Measurements from ENCODE around the gene TARBP1. TPM values are rescaled to one million over a fixed set of nuclear protein-coding genes. Genes with fewer than 3 reads are reported as not detected.

TARBP1 gene
- total RNA-seq, 2 experiments from 2014 or later = 30.0 to 49.8 TPM

GRCh38 chr1:234368320-234369032 lies 110.5 kb downstream of the TARBP1 start:
- no peak overlapping the region for H3K4me3 ChIP-seq (ENCODE audit: low read depth, low read length, poor library complexity, severe bottlenecking)
- no peak for TF ChIP-seq EZH2phosphoT487 (IDR thresholded peaks at IDR 0.05; ENCODE audit: borderline replicate concordance, low read depth, low read length)
- TF ChIP-seq, protein P1, sequence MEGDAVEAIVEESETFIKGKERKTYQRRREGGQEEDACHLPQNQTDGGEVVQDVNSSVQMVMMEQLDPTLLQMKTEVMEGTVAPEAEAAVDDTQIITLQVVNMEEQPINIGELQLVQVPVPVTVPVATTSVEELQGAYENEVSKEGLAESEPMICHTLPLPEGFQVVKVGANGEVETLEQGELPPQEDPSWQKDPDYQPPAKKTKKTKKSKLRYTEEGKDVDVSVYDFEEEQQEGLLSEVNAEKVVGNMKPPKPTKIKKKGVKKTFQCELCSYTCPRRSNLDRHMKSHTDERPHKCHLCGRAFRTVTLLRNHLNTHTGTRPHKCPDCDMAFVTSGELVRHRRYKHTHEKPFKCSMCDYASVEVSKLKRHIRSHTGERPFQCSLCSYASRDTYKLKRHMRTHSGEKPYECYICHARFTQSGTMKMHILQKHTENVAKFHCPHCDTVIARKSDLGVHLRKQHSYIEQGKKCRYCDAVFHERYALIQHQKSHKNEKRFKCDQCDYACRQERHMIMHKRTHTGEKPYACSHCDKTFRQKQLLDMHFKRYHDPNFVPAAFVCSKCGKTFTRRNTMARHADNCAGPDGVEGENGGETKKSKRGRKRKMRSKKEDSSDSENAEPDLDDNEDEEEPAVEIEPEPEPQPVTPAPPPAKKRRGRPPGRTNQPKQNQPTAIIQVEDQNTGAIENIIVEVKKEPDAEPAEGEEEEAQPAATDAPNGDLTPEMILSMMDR (conservative IDR thresholded peaks at IDR 0.05; ENCODE audit: low read length) = no peak

DNA sequence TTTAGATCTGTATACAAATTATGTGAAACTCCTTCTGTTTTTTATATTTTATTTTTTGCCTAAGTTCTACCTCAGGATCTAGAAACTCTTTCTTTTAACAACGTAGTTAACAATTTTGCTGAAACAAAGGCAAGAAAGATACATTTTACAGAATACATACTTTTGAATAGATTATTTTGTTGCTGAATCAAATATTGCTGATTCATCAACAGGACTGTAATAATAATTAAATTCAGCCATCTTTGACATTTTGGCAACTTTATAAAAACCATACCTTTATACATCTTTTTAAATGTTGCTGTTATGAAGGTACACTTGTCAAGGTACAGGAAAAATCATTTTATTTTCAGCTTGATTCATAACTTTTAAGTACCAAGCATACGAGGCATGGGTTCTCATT lies 116.4 kb downstream of the TARBP1 start:
- Histone ChIP-seq H3K27ac (ENCODE audit: low read depth, low read length, poor library complexity, severe bottlenecking) (no peak overlapping the region), H3K4me2 (ENCODE audit: low read length) (no peak overlapping the region), H3K9me3 (ENCODE audit: low read length) (no peaks in the 10 kb centered on the region), H3K36me3 (ENCODE audit: insufficient read depth, low read length) (0 out of 2 replicates have a peak, but pooled peaks cover 4% of the 10 kb centered on the region), H2AFZ (ENCODE audit: low read length) (no peak overlapping the region), H3K4me1 (ENCODE audit: insufficient read depth, low read length, poor library complexity, severe bottlenecking) (peaks cover 12% of the 10 kb centered on the region), H4K20me1 (ENCODE audit: insufficient read depth, low read length) (no peaks in the 10 kb centered on the region), H3K9me2 (ENCODE audit: insufficient read depth, low read length) (no peaks in the 10 kb centered on the region; the same call in 1 of the 2 replicates), H3K79me2 (ENCODE audit: insufficient read depth, low read depth, low read length) (peaks cover 7% of the 10 kb centered on the region; the same call in 1 of the 2 replicates), H3K4me3 (ENCODE audit: low read depth, low read length, poor library complexity, severe bottlenecking) (no peak overlapping the region)
- ChIA-PET POLR2A (interaction anchor here (0.6 kb wide), 1 partner anchor 910 kb away, joined by 3 read pairs; no protein-coding TSS in a partner anchor), CTCF (ENCODE audit: unreplicated experiment) (no interaction called here)
- BruUV-seq (replicated peaks) = no TSS peak
- intact Hi-C loops (cut with micrococcal nuclease; ENCODE audit: unreplicated experiment) = no loop called here
- no peak for TF ChIP-seq EZH2phosphoT487 (IDR thresholded peaks at IDR 0.05; ENCODE audit: borderline replicate concordance, low read depth, low read length)
- TF ChIP-seq, protein P1 (conservative IDR thresholded peaks at IDR 0.05; ENCODE audit: low read length) = no peak
- no peak for DNase-seq (ENCODE audit: low spot score)

More at GRCh38 chr1:234368320-234369032, 110.5 kb downstream of the TARBP1 start:
- H3K4me2 ChIP-seq (ENCODE audit: low read length) = no peak overlapping the region
- H3K27ac ChIP-seq (ENCODE audit: low read depth, low read length, poor library complexity, severe bottlenecking) = no peak overlapping the region
- H3K9me3 ChIP-seq (ENCODE audit: low read length) = no peaks in the 10 kb centered on the region
- ChIA-PET POLR2A (no interaction called here), CTCF (ENCODE audit: unreplicated experiment) (no interaction called here)
- H3K9me2 ChIP-seq (ENCODE audit: insufficient read depth, low read length) = no peaks in the 10 kb centered on the region
- peaks cover 23% of the 10 kb centered on the region for H3K4me1 ChIP-seq (ENCODE audit: insufficient read depth, low read length, poor library complexity, severe bottlenecking)
- BruUV-seq (replicated peaks) = no TSS peak
- 0 out of 2 replicates have a peak, but pooled peaks cover 4% of the 10 kb centered on the region for H3K36me3 ChIP-seq (ENCODE audit: insufficient read depth, low read length)
- peaks cover 18% of the 10 kb centered on the region; the same call in 1 of the 2 replicates for H3K79me2 ChIP-seq (ENCODE audit: insufficient read depth, low read depth, low read length)
- no peaks in the 10 kb centered on the region for H4K20me1 ChIP-seq (ENCODE audit: insufficient read depth, low read length)
- DNase-seq (ENCODE audit: low spot score) = no peak
- H2AFZ ChIP-seq (ENCODE audit: low read length) = no peak overlapping the region
- intact Hi-C loops (cut with micrococcal nuclease; ENCODE audit: unreplicated experiment) = no loop called here

- POLR2A ChIA-PET = interaction anchor here (1.0 to 1.7 kb wide), 2 partner anchors 13 to 51 kb away, joined by 3 to 10 read pairs; partner anchors contain the start of gene COA6
- CTCF ChIA-PET (ENCODE audit: unreplicated experiment) = no interaction called here
- H3K9me2 ChIP-seq (ENCODE audit: insufficient read depth, low read length) = no peaks in the 10 kb centered on the region; the same call in 1 of the 2 replicates
- no peaks in the 10 kb centered on the region for H4K20me1 ChIP-seq (ENCODE audit: insufficient read depth, low read length)
- H3K4me1 ChIP-seq (ENCODE audit: insufficient read depth, low read length, poor library complexity, severe bottlenecking) = peaks cover 20% of the 10 kb centered on the region
- H3K27ac ChIP-seq (ENCODE audit: low read depth, low read length, poor library complexity, severe bottlenecking) = no peak overlapping the region
- H3K4me3 ChIP-seq (ENCODE audit: low read depth, low read length, poor library complexity, severe bottlenecking) = no peak overlapping the region
- H3K9me3 ChIP-seq (ENCODE audit: low read length) = no peaks in the 10 kb centered on the region
- H3K36me3 ChIP-seq (ENCODE audit: insufficient read depth, low read length) = 0 out of 2 replicates have a peak, but pooled peaks cover 4% of the 10 kb centered on the region
- H2AFZ ChIP-seq (ENCODE audit: low read length) = no peak overlapping the region
- TF ChIP-seq, protein P1 (conservative IDR thresholded peaks at IDR 0.05; ENCODE audit: low read length) = no peak
- no peak for TF ChIP-seq EZH2phosphoT487 (IDR thresholded peaks at IDR 0.05; ENCODE audit: borderline replicate concordance, low read depth, low read length)
- H3K4me2 ChIP-seq (ENCODE audit: low read length) = no peak overlapping the region
- H3K79me2 ChIP-seq (ENCODE audit: insufficient read depth, low read depth, low read length) = peaks cover 13% of the 10 kb centered on the region; the same call in 1 of the 2 replicates
- no peak for DNase-seq (ENCODE audit: low spot score)
- intact Hi-C loops (cut with micrococcal nuclease; ENCODE audit: unreplicated experiment) = no loop called here
- BruUV-seq (replicated peaks) = no TSS peak
These were observed 117.8 kb downstream of the TARBP1 start for GRCh38 chr1:234361102-234361603.

Measured in OCI-LY7 (cell line).